Kidney epithelial cell (primary cell): ENCODE measurements around the gene TFF2. TPM values are rescaled to one million over a fixed set of nuclear protein-coding genes. Genes with fewer than 3 reads are reported as not detected.

Experiments used
- DNase-seq: peaks from one replicate; pipeline ENCODE4 v3.0.0-alpha.2; 2010; ENCODE audit warnings: low read depth
- H3K27me3 ChIP-seq: 2 replicates; pipeline ENCODE4 v1.6.0; 2011; ENCODE audit warnings: low read length; ENCODE audit not compliant: control insufficient read depth, insufficient read depth
- H3K36me3 ChIP-seq: 2 replicates; pipeline ENCODE4 v1.5.1; 2011; ENCODE audit warnings: low read length; ENCODE audit not compliant: control insufficient read depth, insufficient read depth
- H3K4me3 ChIP-seq: 2 replicates; pipeline ENCODE4 v1.5.1; 2011; ENCODE audit warnings: low read depth, mild to moderate bottlenecking, control low read depth, low read length
- total RNA-seq: library from RNA; depleted of rRNA; stranded (reverse); fragments of >200 nt; gene quantifications from 2 replicates; pipeline ENCODE4 v1.2.3, GENCODE V29; 2015
- TF ChIP-seq, protein P1 (sequence below): IDR thresholded peaks from 2 replicates; pipeline ENCODE4 v1.5.1; 2011; ENCODE audit warnings: mild to moderate bottlenecking, moderate library complexity, low read length, control low read depth, inconsistent platforms; ENCODE audit not compliant: insufficient read depth, poor library complexity, severe bottlenecking

Gene TFF2
- total RNA-seq, 1 donor from 2014 or later = not detected

DNA sequence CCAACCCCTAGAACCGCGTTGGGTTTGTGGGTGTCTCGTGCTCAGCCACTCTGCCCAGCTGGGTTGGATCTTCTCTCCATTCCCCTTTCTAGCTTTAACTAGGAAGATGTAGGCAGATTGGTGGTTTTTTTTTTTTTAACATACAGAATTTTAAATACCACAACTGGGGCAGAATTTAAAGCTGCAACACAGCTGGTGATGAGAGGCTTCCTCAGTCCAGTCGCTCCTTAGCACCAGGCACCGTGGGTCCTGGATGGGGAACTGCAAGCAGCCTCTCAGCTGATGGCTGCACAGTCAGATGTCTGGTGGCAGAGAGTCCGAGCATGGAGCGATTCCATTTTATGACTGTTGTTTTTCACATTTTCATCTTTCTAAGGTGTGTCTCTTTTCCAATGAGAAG, 54.3 kb downstream of the TFF2 start:
- Histone ChIP-seq H3K27me3 (peaks cover 8% of the 10 kb centered on the region), H3K4me3 (no peak overlapping the region), H3K36me3 (no peaks in the 10 kb centered on the region)
- no peak for DNase-seq
- TF ChIP-seq, protein P1, sequence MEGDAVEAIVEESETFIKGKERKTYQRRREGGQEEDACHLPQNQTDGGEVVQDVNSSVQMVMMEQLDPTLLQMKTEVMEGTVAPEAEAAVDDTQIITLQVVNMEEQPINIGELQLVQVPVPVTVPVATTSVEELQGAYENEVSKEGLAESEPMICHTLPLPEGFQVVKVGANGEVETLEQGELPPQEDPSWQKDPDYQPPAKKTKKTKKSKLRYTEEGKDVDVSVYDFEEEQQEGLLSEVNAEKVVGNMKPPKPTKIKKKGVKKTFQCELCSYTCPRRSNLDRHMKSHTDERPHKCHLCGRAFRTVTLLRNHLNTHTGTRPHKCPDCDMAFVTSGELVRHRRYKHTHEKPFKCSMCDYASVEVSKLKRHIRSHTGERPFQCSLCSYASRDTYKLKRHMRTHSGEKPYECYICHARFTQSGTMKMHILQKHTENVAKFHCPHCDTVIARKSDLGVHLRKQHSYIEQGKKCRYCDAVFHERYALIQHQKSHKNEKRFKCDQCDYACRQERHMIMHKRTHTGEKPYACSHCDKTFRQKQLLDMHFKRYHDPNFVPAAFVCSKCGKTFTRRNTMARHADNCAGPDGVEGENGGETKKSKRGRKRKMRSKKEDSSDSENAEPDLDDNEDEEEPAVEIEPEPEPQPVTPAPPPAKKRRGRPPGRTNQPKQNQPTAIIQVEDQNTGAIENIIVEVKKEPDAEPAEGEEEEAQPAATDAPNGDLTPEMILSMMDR = no peak

Other genes starting within 250 kb of the TFF2 start
- gene ABCG1, start 131.9 kb downstream of the TFF2 start, total RNA-seq = 3.6 and 5.4 TPM in 2 replicates
- gene TFF3, start 35.6 kb downstream of the TFF2 start, total RNA-seq = 0.17 and 0.21 TPM in 2 replicates
- gene TFF1, start 15.5 kb upstream of the TFF2 start, total RNA-seq = not detected in 2 replicates
- gene TMPRSS3, start 45.1 kb upstream of the TFF2 start, total RNA-seq = 3.8 and 4.1 TPM in 2 replicates
- gene UBASH3A, start 52.9 kb upstream of the TFF2 start, total RNA-seq = not detected in 2 replicates
- gene RSPH1, start 145.2 kb upstream of the TFF2 start, total RNA-seq = 0.29 and 1.6 TPM in 2 replicates
- gene SLC37A1, start 162.9 kb upstream of the TFF2 start, total RNA-seq = 29.3 and 34.2 TPM in 2 replicates